ENCODE data around the gene INSYN2A. TPM values are rescaled to one million over a fixed set of nuclear protein-coding genes. Genes with fewer than 3 reads are reported as not detected.

The INSYN2A gene
- total RNA-seq, 4 donors from 2014 or later = 0.11 to 0.23 TPM; not detected in 2

GRCh38 chr10:127149501-127150081 is 46.8 kb downstream of the INSYN2A start:
- Histone ChIP-seq H3K4me3 (no peak overlapping the region), H3K4me1 (no peaks in the 10 kb centered on the region), H3K27ac (no peak overlapping the region), H3K27me3 (no peaks in the 10 kb centered on the region), H3K9me3 (no peaks in the 10 kb centered on the region), H3K36me3 (no peaks in the 10 kb centered on the region)
- 72% methylated on average over 7 of the region's 7 CpGs for WGBS
- no peak for DNase-seq (ENCODE audit: low spot score in 2 of 2)
- TF ChIP-seq CTCF (IDR thresholded peaks at IDR 0.05) (no peak), POLR2AphosphoS5 (IDR thresholded peaks at IDR 0.05) (no peak), EP300 (IDR thresholded peaks at IDR 0.05) (no peak), POLR2A (IDR thresholded peaks at IDR 0.05) (no peak)

- Histone ChIP-seq H3K27me3 (no peaks in the 10 kb centered on the region), H3K4me3 (no peak overlapping the region), H3K4me1 (no peaks in the 10 kb centered on the region), H3K9me3 (no peaks in the 10 kb centered on the region), H3K36me3 (no peaks in the 10 kb centered on the region), H3K27ac (peak overlapping the region; percentile 22)
- 64% methylated on average over 2 of the region's 2 CpGs for WGBS
- TF ChIP-seq POLR2A (IDR thresholded peaks at IDR 0.05) (no peak), EP300 (IDR thresholded peaks at IDR 0.05) (no peak)
- no peak for DNase-seq (ENCODE audit: low spot score in 2 of 2)
Measured at GRCh38 chr10:127148933-127149220, 47.5 kb downstream of the INSYN2A start.

GRCh38 chr10:127148066-127148932 is 48.1 kb downstream of the INSYN2A start:
- Histone ChIP-seq H3K27me3 (no peaks in the 10 kb centered on the region), H3K9me3 (no peaks in the 10 kb centered on the region), H3K4me1 (no peaks in the 10 kb centered on the region), H3K4me3 (no peak overlapping the region), H3K36me3 (peaks cover 2% of the 10 kb centered on the region), H3K27ac (peak overlapping the region; percentile 22)
- no peak for DNase-seq (ENCODE audit: low spot score in 2 of 2)
- 64% methylated on average over 15 of the region's 15 CpGs for WGBS
- TF ChIP-seq POLR2AphosphoS5 (IDR thresholded peaks at IDR 0.05) (no peak), CTCF (IDR thresholded peaks at IDR 0.05) (no peak), EP300 (IDR thresholded peaks at IDR 0.05) (no peak), POLR2A (IDR thresholded peaks at IDR 0.05) (no peak)

- WGBS = 87% methylated on average over 9 of the region's 9 CpGs
- peaks cover 8% of the 10 kb centered on the region for H3K36me3 ChIP-seq
- no peaks in the 10 kb centered on the region for H3K27me3 ChIP-seq
- no peaks in the 10 kb centered on the region for H3K9me3 ChIP-seq
- no peak overlapping the region for H3K27ac ChIP-seq
- TF ChIP-seq CTCF (IDR thresholded peaks at IDR 0.05) (no peak), POLR2A (IDR thresholded peaks at IDR 0.05) (no peak), POLR2AphosphoS5 (IDR thresholded peaks at IDR 0.05) (no peak), EP300 (IDR thresholded peaks at IDR 0.05) (no peak)
- DNase-seq (ENCODE audit: low spot score in 2 of 2) = no peak
- H3K4me3 ChIP-seq = no peak overlapping the region
- H3K4me1 ChIP-seq = no peaks in the 10 kb centered on the region
Measured at GRCh38 chr10:127146661-127147060, 49.7 kb downstream of the INSYN2A start.
